NCI-H2171 (cell line): ENCODE data around the gene SYNM.

ENCODE experiments used
- DNase-seq: peaks from one replicate; lab custom pipeline; 2025; lab: John Stamatoyannopoulos, UW

The SYNM gene

DNA sequence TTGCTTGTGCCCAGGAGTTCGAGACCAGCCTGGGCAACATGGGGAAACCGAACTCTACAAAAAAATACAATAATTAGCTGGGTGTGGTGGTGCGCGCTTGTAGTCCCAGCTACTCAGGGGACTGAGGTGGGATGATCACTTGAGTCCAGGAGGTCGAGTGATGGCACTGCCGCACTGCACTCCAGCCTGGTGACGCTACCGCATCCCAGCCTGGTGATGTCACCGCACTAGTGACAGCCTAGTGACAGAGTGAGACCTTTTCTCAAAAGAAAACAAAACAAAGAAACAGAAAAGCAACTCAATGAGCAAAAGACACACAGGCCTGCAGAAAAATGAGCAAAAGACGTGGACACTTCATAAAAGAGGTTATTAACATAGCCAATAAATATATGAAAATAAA lies 19.9 kb upstream of the SYNM start:
- DNase-seq: no peak

DNA sequence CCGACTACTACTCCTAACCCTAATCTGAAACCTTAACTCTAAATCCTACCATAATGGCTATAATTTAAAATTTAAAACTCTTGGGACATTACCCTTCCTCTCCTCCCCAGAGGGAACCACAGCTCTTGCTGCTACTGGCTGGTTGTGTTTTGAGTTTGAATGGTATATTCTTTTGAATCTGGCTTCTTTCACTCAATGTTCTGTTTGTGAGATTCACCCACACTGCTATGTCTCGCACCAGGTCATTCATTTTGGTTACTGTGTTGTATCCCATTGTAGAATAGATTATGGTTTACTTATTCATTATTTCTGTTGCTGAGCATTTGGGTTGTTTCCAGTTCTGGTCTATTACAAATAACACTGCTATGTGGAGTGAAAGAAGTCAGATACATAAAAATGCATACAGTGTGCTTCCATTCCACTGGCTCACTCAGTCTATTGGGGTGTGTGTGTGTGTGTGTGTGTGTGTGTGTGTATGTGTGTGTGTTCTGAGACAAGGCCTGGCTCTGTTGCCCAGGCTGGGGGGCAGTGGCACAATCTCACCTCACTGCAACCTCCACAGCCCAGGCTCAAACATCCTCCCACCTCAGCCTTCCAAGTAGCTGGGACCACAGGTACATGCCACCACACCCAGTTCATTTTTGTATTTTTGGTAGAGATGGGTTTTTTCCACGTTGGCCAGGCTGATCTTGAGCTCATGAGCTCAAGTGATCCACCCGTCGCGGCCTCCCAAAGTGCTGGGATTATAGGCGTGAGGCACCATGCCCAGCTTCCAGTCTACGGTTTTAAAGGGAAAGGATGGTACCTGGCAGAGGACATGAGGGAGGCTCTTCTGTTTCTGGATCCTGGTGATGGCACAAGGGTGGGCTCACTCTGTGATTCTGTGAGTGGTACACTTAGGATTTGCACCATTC lies 19.2 kb upstream of the SYNM start:
- DNase-seq: no peak

DNA sequence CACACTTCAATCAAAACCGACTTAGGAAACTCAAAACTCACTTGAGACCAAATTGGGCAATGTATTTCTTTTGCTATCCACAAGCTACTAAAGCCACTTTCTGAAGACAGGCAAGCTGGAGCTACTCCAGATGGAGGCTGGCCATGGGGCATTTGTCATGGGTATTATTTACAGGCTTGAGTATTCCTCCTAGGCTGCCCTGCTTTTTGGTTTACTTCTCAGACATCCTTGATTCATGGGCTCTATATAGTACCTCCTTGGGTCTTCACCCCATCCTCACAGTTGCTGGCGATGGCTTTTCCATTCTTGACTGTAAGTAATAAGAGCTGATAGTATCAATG lies 18.6 kb upstream of the SYNM start:
- DNase-seq: no peak

DNA sequence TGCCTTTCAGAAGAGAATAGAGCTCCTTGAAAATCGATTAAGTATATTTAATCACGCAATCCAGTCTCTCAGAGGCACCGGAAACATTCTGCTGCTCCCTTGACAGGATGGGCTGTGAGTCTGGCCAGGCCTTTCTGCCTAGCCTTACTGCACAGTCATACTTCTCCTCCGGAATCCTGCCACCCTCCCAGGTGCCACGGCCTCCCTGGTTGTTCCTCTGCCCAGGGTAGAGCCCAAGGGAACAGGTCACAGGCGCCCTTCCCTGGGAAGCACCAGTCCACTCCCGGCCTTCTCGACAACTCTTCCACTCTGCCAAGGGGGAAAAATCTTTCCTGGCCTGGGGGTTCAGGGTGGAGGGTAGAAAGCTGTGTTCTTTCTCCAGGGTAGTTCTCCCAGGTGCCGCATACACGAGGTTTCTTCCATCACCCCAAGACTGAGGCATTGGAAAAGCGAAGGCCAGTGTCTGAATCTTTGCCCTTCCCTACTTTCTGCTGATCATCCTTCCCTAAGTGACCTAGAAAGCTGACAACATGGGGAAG lies 17.4 kb upstream of the SYNM start:
- DNase-seq: no peak

DNA sequence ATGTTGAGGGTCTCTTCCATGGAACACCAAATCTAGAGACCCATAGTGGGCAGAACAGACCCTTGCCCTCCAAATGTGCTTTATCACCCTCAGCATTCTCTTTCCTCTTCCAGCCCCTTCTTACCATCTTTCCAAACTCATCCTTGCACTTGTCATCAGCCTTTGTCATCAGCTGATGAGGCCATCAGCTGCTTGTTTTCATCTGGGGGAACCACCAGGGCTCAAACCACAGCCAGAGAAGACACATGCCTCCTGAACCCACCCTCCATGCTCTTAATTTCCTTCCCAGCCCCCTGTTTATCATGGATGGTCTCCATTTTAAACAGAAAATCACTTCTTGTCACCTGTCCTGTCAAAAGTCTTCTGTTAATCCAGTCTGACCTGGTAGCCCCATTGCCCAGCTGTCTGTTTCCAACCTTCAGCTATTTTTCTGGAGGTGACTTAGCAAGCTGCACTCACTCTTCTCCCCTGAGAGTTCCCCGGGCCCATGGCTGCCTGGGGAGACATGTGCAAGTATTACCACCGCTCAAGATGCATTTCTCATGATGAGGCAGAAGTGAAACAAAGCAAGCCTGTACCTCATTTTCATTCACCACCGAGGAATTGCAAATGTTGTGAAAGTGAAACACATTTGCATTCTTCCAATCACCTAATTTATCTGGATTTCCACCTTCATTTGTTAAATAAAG lies 14.7 kb upstream of the SYNM start:
- DNase-seq: no peak

DNA sequence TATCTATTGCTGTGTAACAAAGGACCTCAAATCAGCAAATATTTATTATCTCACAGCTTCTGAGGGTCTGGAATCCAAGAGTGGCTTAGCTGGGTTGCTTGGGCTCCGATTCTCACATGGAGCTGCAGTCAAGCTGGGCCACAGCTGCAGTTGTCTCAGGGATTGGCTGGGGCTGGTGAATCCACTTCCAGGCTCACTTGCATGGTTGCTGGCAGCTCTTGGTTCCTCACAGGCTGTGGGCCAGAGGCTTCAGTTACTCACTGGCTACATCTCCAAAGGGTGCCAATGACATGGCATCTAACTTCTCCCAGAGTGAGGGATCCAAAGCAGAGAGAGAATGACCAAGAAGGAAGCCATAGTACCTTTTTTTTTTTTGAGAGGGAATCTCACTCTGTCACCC lies 13.9 kb upstream of the SYNM start:
- DNase-seq: no peak

DNA sequence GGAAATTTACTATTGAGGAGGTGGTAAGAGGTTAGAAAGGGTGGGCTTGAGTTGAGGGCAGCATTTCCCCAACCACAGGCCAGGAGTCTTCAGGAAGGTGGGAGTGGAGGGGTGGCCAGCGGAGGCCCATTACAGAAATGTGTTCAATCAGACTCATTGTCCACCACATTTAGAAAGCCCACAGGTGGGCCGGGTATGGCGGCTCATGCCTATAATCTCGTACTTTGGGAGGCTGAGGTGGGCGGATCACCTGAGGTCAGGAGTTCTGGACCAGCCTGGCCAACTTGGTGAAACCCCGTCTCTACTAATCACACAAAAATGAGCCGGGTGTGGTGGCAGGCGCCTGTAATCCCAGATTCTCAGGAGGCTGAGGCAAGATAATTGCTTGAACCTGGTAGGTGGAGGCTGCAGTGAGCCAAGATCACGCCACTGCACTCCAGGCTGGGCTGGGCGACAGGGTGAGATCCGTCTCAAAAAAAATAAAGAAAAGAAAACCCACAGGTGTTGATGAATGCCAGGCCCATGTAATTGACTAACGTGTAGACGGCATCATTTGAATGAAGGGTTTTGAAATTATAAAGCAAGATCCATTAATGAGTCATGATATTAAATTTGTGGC lies 12.2 kb upstream of the SYNM start:
- no peak for DNase-seq

DNA sequence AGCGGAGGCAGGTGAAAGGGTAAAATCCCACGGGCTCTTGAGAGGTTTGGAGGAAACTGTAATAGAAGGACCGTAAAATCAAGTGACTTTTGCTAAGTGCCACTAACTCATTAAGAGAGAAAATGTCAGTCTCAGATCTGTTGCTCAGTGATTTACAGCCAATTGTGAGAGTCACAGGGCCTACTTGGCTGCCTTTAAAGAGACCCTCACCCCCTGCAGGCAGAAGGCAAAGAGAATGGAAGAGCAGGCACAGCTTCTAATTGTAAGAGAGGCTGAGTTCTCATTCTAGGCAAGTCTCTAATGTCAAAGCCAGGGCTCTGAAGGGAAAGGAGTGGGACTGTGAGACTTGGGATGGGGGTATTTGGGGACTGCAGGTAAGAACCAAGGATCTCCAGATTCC lies 9.3 kb upstream of the SYNM start:
- no peak for DNase-seq

DNA sequence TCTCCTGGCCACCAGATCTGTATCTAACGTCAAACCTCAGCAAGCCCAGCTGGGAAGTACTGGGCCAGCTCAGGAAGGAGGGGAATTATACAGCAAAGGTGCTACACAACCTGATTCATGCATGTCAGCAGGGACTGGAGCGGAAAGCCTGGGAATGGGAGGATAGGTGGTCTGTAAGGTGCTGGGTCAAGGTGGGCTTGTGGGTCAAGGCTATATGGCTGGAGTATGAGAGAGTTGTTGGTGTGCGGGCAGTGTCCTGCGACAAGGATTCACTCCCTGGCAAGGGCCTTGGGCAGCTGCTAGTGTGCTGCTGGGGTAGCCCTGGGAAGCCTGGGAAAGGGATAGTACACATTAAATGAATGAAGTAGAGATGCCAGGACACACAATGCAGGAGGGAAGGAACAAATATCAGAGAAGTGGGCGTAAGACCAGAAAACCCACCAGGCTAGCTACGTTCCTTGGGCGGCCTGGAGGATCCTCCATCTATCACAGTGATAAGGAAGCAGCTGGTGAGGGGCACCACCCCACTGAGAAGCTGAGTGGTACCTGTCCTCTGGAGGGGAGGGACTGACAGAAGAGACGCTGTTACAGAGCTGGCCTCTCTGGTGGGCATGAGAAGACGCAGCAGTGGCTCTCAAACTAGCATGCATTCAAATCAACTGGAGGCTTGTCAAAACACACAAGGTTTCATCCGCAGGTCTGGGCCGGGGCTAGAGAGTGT lies 8.5 kb upstream of the SYNM start:
- DNase-seq: no peak

DNA sequence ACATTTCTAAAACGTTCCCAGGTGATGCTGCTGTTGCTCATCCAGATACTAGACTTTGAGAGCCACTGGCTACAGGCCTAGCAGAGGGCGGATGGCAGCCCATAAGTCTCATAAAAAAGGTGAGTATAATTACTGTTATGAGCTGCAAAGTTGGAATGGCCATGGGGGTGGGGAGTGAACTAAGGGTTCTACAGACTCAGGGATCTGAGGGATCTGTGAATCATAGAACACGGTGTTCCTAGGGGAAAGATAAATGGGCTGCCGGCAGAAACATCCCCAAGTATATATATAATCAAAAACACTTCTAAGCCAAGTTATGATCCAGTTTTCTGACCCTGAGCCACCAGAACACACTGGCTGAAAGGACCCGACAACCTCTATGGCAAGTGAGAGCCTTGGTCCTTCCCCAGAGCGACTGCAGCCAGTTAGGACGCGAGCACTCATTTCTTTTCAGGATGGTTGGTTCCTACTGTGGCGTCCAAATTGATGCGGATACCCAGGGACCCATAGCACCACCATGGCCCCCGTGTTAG lies 7.9 kb upstream of the SYNM start:
- DNase-seq: no peak

DNA sequence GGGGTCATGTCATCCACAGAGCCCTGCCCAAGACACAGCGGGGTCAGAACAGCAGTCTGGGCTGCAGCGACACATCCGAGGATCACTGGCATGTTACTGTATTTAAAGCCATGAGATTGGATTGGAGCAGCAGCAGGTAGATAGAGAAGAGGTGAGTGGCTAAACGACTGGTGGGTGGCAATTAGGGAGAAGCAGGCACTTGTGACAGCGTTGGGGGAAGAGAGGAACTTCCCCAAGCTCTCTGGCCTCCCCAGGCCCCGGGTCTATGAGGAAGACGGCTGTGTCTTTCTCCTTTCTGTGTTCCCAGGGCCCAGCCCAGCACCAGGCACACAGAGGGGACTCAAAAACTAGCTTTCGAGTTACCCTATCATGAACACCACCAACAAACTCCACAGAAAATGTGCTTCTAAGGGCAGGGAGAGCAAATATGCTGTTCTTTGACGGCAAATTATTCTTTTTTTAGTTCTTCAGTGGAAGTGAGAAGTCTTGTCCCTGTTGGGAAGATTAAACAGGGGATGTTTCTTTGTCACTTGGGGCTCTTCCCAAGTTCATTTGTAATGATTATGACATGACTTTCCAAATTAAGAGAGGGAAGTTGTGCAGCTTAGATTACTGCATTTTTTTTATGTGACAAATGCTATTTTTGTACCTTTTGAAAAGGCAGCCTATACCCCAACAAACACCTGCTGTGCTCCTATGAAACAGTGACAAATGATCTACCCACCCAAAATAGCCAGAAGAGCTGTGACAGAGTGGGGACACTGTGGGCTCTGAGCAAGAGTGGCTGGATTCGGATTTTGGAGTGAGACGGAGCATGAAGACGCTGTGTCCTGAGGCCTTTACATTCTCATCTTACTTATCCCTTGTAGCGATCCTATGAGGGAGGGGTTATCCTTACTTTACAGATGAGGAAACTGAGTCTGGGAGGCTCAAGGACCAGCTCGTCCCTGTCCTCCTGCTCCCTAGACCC lies 7.2 kb upstream of the SYNM start:
- no peak for DNase-seq

DNA sequence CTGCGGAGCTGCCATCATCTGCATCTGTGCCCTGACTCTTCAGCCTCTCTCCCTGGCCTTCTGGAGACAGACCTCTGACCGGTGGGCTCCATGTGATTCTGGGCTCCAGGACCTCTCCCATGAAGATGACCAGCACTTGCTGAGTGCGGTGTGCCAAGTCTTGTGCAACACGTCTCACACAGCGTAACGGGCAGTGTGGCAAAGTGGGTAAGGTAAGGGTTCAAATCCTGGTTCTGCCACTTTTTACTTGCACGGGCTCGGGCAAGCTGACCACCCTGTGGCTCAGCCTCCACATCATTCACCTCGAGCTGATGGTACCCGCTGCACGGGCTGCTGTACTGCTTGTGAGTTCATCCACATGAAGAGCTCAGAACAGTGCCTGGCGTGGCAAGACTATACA lies 6.5 kb upstream of the SYNM start:
- DNase-seq: no peak

DNA sequence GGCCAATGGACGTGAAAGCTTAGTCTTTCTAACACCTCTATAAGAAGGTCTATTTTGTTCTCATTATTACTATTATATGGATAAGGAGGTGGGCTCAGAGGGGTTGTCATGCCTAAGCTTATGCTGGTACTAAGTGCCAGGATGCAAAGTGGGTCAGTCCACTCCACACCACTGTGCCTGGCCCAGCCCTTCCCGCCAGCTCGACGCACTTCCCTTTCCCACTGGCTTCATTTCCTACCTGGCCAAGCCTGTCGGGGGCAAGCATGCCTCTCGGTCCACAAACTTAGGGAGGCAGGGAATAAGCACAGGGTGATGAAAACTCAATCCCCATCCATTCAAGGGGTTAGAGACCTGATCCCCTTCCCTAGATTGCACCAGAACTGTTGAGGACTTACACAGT lies 5.9 kb upstream of the SYNM start:
- no peak for DNase-seq

DNA sequence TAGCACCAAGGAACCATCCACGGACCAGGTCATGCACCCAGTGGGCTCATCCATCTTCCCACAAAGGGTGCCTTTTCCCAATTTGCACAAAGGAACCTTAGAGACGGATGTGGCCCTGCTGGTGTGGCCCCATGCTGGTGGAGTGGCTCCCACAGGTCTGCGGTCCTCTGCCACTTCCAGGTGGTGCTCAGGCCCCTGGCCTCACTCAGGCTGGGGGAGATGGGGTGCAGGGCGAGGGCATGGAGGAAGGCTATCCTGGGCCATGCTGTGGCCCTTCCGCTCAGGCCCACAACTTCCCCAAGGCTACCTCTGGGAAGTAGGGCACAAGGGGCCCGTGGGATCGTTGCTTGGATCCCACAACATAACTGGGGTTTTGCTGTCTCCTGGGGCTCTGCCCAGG lies 5.2 kb upstream of the SYNM start:
- DNase-seq: no peak

DNA sequence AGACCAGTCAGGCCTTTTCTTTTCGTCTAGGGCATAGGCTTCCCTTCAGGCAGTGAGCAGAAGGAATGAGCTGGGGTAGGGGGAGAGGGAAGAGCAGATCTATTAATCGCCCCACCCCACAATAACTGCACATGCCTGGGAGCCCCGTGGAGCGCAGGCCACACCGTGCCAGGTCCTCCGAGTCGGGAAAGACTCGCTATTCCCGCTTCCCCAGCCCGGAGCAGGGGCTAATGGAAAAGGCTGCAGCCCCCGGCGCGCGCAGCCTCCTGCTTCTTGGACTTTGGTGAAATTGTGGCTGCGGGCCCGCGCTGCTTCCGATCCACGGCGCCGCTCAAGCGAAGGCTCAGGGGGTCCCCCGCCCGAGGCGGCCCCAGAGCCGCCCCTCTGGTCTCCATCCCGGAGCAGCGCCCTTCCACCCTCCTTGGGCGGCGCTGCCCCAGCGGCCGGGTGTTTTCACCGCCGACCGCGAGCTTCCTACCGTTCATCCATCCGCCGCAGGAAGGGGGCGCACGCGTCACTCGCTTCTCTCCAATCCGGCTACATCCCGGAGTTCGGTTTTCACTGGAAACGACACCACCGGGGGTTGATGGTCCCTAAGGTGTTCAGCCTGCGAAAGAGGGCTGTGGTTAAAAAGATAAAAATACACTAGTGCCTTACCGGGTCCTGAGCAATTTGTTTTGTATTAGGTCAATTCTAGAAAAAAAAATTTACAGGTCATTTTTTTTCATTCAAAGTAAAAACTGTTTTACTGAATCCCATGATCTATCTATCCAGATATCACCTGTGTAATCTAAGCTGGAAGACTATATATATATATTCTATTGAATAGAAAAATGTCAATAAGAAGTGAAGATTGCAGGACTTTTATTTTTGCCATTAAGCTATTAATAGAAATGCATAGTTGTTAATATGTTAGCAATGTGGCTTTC lies 4.4 kb upstream of the SYNM start:
- DNase-seq: peak; percentile 72

DNA sequence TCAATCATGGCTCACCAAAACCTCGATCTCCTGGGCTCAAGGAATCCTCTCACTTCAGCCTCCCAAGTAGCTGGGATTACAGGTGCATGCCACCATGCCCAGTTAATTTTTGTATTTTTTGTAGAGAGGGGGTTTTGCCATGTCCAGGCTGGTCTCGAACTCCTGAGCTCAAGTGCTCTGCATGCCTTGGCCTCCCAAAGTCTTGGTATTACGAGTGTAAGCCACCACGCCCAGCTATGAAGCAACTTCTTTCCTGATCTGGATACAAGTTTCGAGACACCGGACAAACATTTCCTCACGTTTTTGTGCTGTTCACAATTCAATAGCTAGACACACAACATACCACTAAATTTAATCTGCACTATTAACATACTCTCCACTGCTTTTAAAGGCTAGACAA lies 3.4 kb upstream of the SYNM start:
- DNase-seq: no peak

DNA sequence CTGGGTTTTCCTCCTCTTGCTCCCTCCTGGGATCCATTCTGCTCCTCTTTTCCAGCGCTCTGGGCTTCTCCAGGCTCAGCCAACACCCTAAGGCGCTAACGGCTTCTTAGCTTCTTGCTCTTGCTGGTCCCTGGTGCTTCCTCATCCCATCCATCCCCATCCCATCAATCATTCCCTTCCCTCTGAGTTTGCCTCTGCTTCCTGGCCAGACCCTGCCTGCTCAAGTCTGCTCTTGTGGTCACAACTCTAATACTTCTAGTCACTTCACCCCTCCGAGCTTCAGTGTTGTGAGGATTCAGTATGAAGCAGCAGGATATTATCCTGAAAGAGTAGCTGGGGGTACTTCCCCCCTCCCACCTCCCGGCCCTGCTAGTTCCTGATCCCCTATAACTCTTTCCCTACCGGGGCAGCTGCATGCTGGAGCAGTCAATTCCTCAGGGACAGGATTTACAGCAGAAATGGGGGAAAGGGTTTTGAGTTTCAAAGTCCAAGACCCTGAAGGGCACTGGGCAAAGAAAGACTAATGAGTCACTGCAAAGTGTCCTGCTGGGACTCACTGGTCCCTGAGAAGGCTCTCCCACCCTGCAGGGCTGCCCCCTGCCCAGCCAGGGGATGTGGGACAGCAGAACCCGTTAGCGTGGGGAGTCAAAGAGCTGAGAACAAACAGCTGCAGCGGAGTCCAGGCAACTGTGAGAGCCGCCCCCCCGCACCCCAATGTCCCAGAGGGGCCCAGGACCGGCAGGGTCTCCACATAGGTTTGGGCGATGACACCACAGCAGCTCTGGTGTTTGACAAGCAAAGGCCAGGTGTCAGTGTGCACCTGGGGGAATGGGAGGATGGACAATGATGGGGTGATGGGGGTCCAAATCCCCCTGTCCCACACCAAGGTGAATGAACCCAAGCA lies 2.3 kb upstream of the SYNM start:
- DNase-seq: no peak

DNA sequence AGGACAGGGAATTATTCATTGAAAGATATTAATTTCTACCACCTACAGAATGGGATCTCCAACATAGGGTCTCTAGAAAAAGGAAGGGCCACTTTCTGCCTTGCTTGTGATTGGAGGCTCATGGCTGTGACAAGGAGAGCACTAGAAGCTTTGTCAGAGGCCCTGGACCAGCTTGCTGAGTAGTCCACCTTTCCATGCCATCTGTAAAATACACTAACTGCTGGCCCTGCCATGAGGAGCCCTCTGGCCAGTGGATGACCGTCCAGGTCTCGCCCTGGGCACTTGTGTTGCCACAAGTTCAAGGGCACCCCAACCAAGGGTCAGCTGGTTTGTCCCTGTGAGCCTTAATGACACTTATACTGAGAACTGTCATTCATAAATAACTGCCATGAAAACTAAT lies 1.6 kb upstream of the SYNM start:
- DNase-seq: no peak
